GM23248 (cell line): ENCODE results near the gene SMCO4.

Experiments used
- EZH2 ChIP-seq: fragments of 200-600 bp; sonication (generic); IDR thresholded peaks from 2 replicates; pipeline ENCODE4 v1.6.1; 2018; ENCODE audit warnings: antibody characterized with exemption, mild to moderate bottlenecking; ENCODE audit not compliant: insufficient read depth, poor library complexity, severe bottlenecking
- EZH2phosphoT487 ChIP-seq: fragments of 200-600 bp; sonication (generic); IDR thresholded peaks from 2 replicates; pipeline ENCODE4 v1.6.1; 2018; ENCODE audit warnings: antibody characterized with exemption, moderate library complexity, mild to moderate bottlenecking, low read depth; ENCODE audit not compliant: insufficient read depth

DNA sequence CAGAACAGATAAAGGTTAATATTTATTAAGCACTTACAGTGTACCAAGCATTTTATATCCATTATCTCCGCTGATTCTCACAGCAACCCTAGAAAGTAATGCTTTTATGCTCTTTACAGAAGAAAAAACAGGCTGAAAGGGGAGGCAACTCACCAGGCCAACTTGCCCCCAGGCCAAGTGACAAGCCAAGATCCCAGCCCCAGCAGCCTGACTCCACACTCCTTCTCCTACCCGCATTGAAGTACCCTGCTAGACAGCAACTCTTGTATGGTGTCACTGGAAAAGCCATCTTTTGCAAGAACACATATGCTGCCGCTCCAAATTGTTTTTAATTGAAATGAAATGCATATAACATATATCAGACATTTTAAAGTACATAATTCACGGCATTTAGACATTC lies 25.6 kb downstream of the SMCO4 start:
- no peak for TF ChIP-seq EZH2
- no peak for TF ChIP-seq EZH2phosphoT487
